HG03196 (cell line): ENCODE measurements around the gene METTL25.

Experiments used
- ATAC-seq: cut with Tn5 transposase; IDR thresholded peaks from one replicate; pipeline ENCODE4 v1.9.1; 2021; ENCODE audit not compliant: unreplicated experiment

Gene METTL25

DNA sequence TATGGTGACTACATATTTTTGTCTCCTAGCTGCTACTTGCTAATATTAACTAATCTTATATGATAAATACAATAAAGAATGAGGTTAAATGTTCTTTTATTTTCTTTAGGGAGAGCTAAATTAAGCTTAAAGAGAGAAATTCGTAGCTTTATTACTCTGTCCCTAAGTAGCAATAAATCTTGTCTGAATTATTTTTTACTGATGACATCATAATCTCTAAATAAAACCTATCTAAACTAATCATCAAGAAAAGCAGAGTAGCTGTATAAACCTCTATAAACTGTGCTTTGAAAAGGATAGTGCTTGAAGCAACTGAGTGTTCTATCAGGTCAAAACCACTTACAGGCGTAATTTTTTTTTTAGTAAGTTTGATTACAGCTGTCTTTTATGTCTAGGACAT is 42.5 kb downstream of the METTL25 start:
- no peak for ATAC-seq

DNA sequence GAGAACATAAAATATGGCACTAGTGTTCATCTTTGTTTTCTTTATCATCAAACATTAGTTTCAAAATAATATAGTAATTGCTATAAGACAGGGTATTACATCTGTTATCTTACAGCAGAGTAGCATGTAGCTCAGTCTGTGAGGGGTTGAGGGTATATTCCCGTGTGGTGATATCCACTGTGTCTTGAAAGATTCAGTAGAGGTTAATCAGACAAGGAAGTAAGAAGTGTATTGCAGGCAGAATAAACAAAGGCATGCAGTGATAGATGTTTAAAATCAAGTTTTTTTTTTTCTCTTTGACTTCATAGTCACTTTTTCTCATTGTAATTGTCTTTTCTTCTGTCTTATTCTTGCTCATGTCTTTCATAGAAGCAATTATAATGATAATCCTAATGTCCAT is 48.3 kb downstream of the METTL25 start:
- no peak for ATAC-seq

- no peak for ATAC-seq
Observed at GRCh38 chr12:82407481-82407880, 49.2 kb downstream of the METTL25 start.

GRCh38 chr12:82408844-82409243 is 50.5 kb downstream of the METTL25 start:
- no peak for ATAC-seq

DNA sequence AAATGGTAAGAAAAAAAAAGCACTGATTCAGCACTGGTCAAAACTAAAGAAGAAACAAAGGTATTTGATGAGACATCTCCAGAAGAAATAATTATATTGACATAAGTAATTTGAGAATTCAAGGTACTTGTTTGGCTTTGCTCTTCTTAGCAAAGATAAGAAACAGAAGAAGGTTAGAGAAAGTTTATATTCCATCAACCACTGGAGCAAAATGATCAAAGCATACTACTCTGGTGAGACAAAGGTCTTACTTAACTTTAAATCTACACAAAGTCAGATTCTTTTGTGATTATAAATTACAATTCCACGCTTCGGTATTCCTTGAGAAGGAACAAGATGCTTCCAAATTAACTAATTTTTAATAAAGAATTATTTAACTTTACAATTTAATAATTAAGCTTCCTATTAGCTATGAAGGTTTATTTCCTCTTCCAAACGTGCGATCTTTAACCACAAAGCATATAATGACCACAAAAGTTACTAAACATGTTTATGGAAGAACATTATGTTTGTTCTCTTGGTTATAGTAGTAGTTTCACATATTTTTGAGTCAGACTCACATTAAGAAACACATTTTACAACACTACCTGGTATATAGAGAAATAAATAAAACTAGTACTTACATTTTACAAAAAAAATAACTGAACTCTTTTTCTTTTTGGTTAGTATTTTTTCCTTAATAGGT is 53.4 kb downstream of the METTL25 start:
- ATAC-seq, result no peak

- no peak for ATAC-seq
Observed at GRCh38 chr12:82412246-82412645, 53.9 kb downstream of the METTL25 start.

GRCh38 chr12:82414044-82414443 is 55.7 kb downstream of the METTL25 start:
- ATAC-seq, result no peak

DNA sequence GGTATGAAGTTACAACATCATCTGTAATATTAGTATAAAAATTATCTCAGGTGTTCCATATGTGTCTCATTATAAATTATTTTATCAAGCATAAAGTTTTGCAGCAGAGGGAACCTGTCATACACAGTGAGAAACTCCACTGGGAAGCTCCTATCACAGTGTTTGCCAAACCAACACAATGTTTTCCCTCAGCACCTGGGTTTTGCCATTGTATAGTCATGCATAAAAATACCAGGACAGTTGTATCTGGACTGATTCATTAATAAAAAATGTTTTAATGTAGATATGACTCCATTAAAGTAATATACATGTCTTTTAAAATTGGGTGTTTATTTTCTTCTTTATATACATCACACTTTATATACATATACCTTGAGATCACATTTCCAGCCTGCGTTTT is 56.6 kb downstream of the METTL25 start:
- ATAC-seq, result no peak

DNA sequence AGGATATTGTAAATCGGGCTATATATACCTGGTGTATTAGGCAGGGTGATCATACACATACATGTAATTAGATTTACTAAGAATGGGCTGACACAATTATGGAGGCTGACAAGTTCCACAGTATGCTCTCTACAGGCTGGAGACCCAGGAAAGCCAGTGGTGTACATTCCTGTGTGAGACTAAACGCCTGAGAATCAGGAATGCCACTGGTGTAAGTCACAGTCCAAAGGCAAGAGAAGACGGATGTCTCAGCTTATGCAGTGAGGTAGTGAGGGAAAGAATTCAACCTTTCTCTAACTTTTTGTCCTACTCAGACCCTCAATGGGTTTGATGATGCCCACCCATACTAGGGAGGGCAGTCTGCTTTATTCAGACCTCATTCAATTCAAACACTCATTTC is 57.1 kb downstream of the METTL25 start:
- ATAC-seq, result no peak

DNA sequence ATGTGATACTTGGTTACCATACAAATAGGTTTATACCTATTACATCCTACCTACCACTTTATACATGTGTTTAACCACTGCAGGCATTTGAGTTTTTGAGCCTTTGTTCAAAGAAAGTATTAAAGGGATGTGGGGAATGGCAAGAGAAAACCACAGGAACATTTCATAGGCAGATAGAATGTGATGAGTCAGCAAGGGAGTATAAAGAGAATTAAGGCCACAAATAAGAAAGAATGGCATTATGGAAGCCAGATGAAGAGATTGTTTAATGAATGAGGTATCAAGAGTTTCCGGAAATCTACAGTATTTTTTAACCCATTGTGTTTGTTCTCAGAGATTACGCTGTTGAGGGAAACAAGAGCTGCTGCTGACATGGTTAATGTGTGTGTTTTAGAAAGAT is 66.9 kb downstream of the METTL25 start:
- ATAC-seq, result no peak

- no peak for ATAC-seq
Observed at GRCh38 chr12:82426081-82426480, 67.8 kb downstream of the METTL25 start.

DNA sequence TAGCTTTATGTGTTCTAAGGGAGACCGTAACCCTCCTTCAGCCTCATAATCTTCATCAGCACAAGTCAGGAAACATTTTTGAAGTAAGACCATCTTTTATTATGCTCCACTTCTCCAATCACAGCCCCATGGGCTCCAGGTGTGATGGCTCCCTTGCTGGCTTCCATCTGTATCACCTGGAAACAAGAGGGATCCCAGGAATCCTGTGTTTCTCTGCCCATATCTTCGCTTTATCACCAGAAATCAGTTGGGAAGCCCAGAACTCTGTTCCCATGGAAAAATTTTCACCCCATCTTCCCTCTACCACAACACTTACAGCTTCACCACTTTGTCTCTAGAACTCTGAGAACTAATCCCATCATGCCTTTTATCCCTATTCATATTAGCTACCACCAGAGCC is 68.3 kb downstream of the METTL25 start:
- ATAC-seq, result no peak

- no peak for ATAC-seq
Observed at GRCh38 chr12:82430541-82431145, 72.3 kb downstream of the METTL25 start.

DNA sequence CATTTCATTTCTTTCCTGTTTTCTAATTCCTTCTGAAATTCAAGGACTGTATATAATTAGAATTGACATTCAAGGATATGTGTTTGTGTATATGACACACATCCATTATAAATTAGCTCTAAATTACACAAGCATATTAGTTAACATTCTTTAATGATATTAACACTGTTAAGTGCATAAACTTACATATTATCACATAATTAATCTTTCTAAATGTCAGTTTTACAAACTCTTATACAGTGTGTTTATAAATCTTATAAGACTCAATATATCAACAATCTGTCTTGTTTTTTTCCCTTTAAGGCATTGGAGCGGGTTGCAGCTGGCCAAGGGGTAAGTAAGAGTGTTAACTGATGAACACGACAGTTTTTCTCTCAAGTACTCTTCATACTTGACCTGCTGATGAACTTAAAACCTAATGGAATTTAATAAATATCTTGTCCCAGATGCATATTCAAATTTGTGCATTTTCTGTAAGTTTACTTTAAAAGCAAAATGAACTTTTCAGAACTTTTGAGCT is 76.1 kb downstream of the METTL25 start:
- ATAC-seq, result no peak

DNA sequence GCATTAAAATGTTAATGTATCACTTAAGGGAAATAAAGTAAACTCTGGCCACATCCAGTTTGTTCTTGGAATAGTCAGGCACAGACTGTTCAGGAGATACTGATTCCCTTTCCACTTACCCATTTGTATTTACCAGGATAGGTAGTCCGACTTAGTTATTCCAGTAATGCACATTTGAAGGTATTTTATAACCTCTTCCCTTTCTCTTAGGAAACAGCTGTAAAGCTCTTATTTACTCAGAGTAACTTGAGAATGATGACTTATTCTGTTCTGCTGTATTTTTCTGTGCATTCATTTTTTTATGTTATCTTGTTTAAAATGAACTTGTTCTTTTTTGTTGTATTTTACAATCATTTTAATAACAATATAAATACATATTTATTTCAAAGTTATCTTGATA is 78.0 kb downstream of the METTL25 start:
- ATAC-seq, result no peak

DNA sequence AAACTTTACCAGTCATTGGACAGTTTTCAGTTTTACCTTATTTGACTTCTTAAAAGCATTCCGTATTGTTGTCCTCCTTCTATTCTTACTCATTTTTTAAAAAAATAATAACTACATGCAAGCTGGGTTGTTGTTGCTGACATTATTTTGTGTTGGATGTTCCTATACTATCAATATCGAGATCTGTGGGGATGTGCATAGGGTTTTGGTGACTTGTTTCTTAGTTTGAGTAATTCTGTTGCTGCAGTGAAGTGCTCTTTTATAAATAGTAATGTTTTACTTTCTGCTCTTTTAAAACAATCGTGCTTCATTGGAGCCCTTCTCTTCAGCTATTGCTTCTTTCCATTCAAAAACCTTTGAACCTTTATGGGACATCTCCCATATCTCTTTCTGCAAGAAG is 79.4 kb downstream of the METTL25 start:
- ATAC-seq, result no peak

DNA sequence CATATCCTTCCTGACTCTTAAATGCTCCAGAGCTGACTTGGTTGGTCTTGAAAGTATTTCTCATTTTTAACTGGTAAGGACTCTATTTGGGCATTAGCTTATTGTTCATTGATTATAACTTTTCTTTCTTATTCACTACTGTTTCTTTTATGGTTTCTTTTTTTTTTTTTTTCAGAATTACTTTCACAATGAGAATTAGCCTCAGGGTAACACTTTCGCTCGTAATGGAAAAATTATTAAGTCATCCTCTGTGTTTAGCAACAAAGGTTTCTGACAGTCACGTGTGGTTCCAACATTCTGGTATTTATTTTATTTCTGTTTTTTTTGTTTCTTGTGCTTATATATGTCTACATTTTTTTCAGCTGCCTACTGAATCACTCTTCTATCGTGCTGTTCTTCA is 80.0 kb downstream of the METTL25 start:
- ATAC-seq, result no peak

DNA sequence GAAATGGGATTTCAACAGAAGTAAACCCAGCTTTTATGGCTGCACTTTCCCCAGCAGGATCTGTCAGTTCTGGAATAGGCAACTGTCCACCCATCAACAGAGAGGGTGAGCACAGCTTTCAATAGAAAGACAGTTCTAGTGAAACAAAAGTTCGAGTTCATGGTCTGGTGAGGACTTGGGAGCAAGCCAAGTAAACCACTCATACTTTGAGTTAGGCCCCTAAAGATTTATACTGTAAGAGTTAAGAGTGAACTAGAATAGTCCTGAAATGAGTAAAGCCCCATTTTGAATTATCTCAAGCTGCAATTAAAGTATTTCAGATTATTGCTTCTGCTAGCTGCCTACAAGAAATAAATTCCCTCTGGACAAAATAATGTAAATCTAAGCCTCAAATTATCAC is 82.6 kb downstream of the METTL25 start:
- no peak for ATAC-seq

DNA sequence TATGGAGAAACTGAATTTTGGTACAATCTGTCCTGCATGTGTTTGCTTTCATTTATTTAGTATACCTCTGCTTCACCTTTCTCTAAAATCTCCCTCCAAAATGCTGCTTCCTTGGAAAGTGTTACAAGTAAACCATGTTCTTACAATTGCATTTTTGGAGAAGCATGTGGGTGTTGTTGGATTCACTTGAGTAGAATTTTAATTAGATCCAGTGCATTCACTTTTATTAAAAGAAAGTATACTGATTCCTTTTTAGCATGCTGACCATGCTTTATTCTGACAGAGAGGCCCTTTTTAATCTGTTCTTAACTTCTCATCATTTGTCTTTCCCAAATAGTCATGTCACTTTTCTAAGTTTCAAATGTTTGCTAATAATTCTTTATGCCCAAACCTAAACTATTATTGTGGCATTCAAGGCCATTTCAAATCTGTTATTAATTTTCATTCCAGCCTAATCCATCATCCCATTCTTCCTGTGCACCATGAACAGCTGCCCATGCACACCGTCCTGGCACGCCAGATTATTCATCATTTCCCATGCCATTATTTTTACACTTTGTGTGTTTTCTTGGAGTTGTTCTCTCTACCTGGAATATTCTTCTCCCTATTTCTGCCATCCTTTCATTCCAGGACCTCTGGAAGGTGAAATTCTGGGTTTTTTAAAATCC is 90.7 kb downstream of the METTL25 start:
- no peak for ATAC-seq

GRCh38 chr12:82456633-82457032 is 98.3 kb downstream of the METTL25 start:
- ATAC-seq, result no peak

GRCh38 chr12:82458101-82458500 is 99.8 kb downstream of the METTL25 start:
- no peak for ATAC-seq

GRCh38 chr12:82461393-82461792 is 103.1 kb downstream of the METTL25 start:
- no peak for ATAC-seq
